GM19240 (cell line): ENCODE data around the gene TBC1D19.
"Not testable (repeated sequence)": the region's sequence is repeated elsewhere in the genome, so short reads cannot be mapped to it uniquely, and the experiment has no call there.

Experiments used
- DNase-seq: peaks from one replicate; pipeline ENCODE4 v3.0.0; 2011; ENCODE audit warnings: low spot score; ENCODE audit not compliant: insufficient read length

The TBC1D19 gene

GRCh38 chr4:26679040-26679695 is 95.3 kb downstream of the TBC1D19 start:
- not testable (repeated sequence) for DNase-seq

- no peak for DNase-seq
Measured at GRCh38 chr4:26682436-26682835, 98.6 kb downstream of the TBC1D19 start.

- no peak for DNase-seq
Measured at GRCh38 chr4:26685250-26685649, 101.4 kb downstream of the TBC1D19 start.

GRCh38 chr4:26687728-26688127 is 103.8 kb downstream of the TBC1D19 start:
- no peak for DNase-seq

GRCh38 chr4:26690506-26690905 is 106.6 kb downstream of the TBC1D19 start:
- DNase-seq, result no peak

GRCh38 chr4:26692014-26692726 is 108.3 kb downstream of the TBC1D19 start:
- no peak for DNase-seq

GRCh38 chr4:26694131-26694530 is 110.2 kb downstream of the TBC1D19 start:
- DNase-seq, result not testable (repeated sequence)

- no peak for DNase-seq
Measured at GRCh38 chr4:26700110-26700509, 116.2 kb downstream of the TBC1D19 start.

- DNase-seq, result no peak
Measured at GRCh38 chr4:26701095-26701494, 117.2 kb downstream of the TBC1D19 start.

- DNase-seq, result no peak
Measured at GRCh38 chr4:26701786-26702227, 117.9 kb downstream of the TBC1D19 start.

- no peak for DNase-seq
Measured at GRCh38 chr4:26707342-26707741, 123.5 kb downstream of the TBC1D19 start.

GRCh38 chr4:26709246-26709645 is 125.4 kb downstream of the TBC1D19 start:
- no peak for DNase-seq

GRCh38 chr4:26713563-26714151 is 129.8 kb downstream of the TBC1D19 start:
- no peak for DNase-seq

GRCh38 chr4:26715636-26716242 is 131.9 kb downstream of the TBC1D19 start:
- no peak for DNase-seq

GRCh38 chr4:26717332-26717731 is 133.4 kb downstream of the TBC1D19 start:
- DNase-seq, result no peak

GRCh38 chr4:26719954-26720552 is 136.2 kb downstream of the TBC1D19 start:
- no peak for DNase-seq

- DNase-seq, result no peak
Measured at GRCh38 chr4:26721685-26722084, 137.8 kb downstream of the TBC1D19 start.

- DNase-seq, result no peak
Measured at GRCh38 chr4:26723216-26723615, 139.3 kb downstream of the TBC1D19 start.

GRCh38 chr4:26724534-26724933 is 140.7 kb downstream of the TBC1D19 start:
- no peak for DNase-seq

- DNase-seq, result no peak
Measured at GRCh38 chr4:26726655-26727387, 142.9 kb downstream of the TBC1D19 start.

- DNase-seq, result no peak
Measured at GRCh38 chr4:26727844-26728243, 144.0 kb downstream of the TBC1D19 start.
